SK-N-SH (cell line): ENCODE measurements around the gene WNT9B. TPM values are rescaled to one million over a fixed set of nuclear protein-coding genes. Genes with fewer than 3 reads are reported as not detected.

ENCODE experiments used
- CTCF ChIA-PET: fragments of 300-600, 350-600 bp; formaldehyde crosslinking; extraction: SDS; loops from one replicate; lab custom pipeline; 2021; lab: Yijun Ruan, JAX
- POLR2A ChIA-PET: fragments of 350-600 bp; sonication (Branson Sonifier 250); formaldehyde crosslinking; extraction: SDS; loops from one replicate; lab custom pipeline; 2020; ENCODE audit warnings: antibody characterized with exemption, inconsistent platforms; lab: Yijun Ruan, JAX
- DNase-seq: peaks from one replicate; pipeline ENCODE4 v3.0.0; 2012
- H2AFZ ChIP-seq: fragments of 200-600 bp; sonication (generic); 2 replicates; pipeline ENCODE4 v1.8.1; 2016; ENCODE audit warnings: antibody characterized with exemption, mild to moderate bottlenecking, low read depth
- H3F3A ChIP-seq: fragments of 200-600 bp; sonication (generic); replicated peaks from 2 replicates; pipeline ENCODE3; 2016; ENCODE audit warnings: antibody characterized with exemption, mild to moderate bottlenecking; ENCODE audit not compliant: insufficient read depth
- H3K27ac ChIP-seq, 2 experiments: fragments of 200-500 bp in 1 of 2; fragments of 200-600 bp in 1 of 2; sonication (Bioruptor generic) in 1 of 2; sonication (generic), shearing (Covaris generic) in 1 of 2; 2 replicates each; pipeline versions ENCODE4 v1.5.1 to v1.6.1; 2014 to 2016; ENCODE audit warnings: low read depth in 2 of 2, inconsistent platforms in 1 of 2, low read length in 1 of 2, mild to moderate bottlenecking in 1 of 2, mixed read lengths in 1 of 2
- H3K27me3 ChIP-seq: fragments of 200-600 bp; sonication (generic), shearing (Covaris generic); 2 replicates; pipeline ENCODE4 v1.6.1; 2016; ENCODE audit warnings: mixed run types; ENCODE audit not compliant: insufficient read depth
- H3K36me3 ChIP-seq, 2 experiments: fragments of 200-500 bp in 1 of 2; fragments of 200-600 bp in 1 of 2; sonication (Bioruptor generic) in 1 of 2; sonication (generic) in 1 of 2; replicated peaks in 1 of 2; 2 replicates each; pipeline versions ENCODE3 to v1.5.1; 2014 to 2016; ENCODE audit warnings: low read length in 1 of 2, mild to moderate bottlenecking in 1 of 2; ENCODE audit not compliant: insufficient read depth in 2 of 2, control insufficient read depth in 1 of 2
- H3K4me1 ChIP-seq, 2 experiments: fragments of 200-500 bp in 1 of 2; fragments of 200-600 bp in 1 of 2; sonication (Bioruptor generic) in 1 of 2; sonication (generic), shearing (Covaris generic) in 1 of 2; 2 replicates each; pipeline versions ENCODE4 v1.5.1 to v1.6.1; 2014 to 2016; ENCODE audit warnings: low read depth in 1 of 2, low read length in 1 of 2, mixed run types in 1 of 2; ENCODE audit not compliant: insufficient read depth in 2 of 2, control insufficient read depth in 1 of 2
- H3K4me2 ChIP-seq: fragments of 200-600 bp; sonication (generic), shearing (Covaris generic); 2 replicates; pipeline ENCODE4 v1.6.1; 2017; ENCODE audit warnings: mixed run types
- H3K4me3 ChIP-seq, 2 experiments: fragments of 200-500 bp in 1 of 2; fragments of 200-600 bp in 1 of 2; sonication (Bioruptor generic) in 1 of 2; sonication (generic), shearing (Covaris generic) in 1 of 2; 2 replicates each; pipeline versions ENCODE4 v1.5.1 to v1.8.1; 2014 to 2016; ENCODE audit warnings: low read depth in 2 of 2, inconsistent platforms in 1 of 2, low read length in 1 of 2, mild to moderate bottlenecking in 1 of 2, mixed read lengths in 1 of 2, moderate library complexity in 1 of 2
- H3K79me2 ChIP-seq: fragments of 200-600 bp; sonication (generic); 2 replicates; pipeline ENCODE4 v1.8.1; 2017; ENCODE audit warnings: mild to moderate bottlenecking; ENCODE audit not compliant: insufficient read depth
- H3K9ac ChIP-seq: fragments of 200-600 bp; sonication (generic); 2 replicates; pipeline ENCODE4 v1.6.1; 2017; ENCODE audit warnings: mixed run types
- H3K9me2 ChIP-seq: fragments of 200-600 bp; sonication (generic); 2 replicates; pipeline ENCODE4 v1.6.1; 2017; ENCODE audit warnings: mixed run types
- H3K9me3 ChIP-seq: fragments of 200-600 bp; sonication (generic); 2 replicates; pipeline ENCODE4 v1.6.1; 2017; ENCODE audit warnings: mixed run types, mild to moderate bottlenecking, moderate library complexity
- H4K20me1 ChIP-seq: fragments of 200-600 bp; sonication (generic); 2 replicates; pipeline ENCODE4 v1.6.1; 2017; ENCODE audit warnings: mild to moderate bottlenecking, mixed run types; ENCODE audit not compliant: insufficient read depth
- CHD2 ChIP-seq: fragments of 150-350 bp; IDR thresholded peaks from 2 replicates; pipeline ENCODE4 v1.6.1; 2018; ENCODE audit warnings: low read length; ENCODE audit not compliant: partially characterized antibody
- ELF1 ChIP-seq: IDR thresholded peaks from 2 replicates; pipeline ENCODE4 v1.4.0; 2012
- EP300 ChIP-seq, 2 experiments: IDR thresholded peaks; 2 replicates each; pipeline versions ENCODE4 v1.4.0 to v1.6.1; 2012; ENCODE audit warnings: borderline replicate concordance in 1 of 2, low read depth in 1 of 2, low read length in 1 of 2
- FOXJ3 ChIP-seq: sonication (generic); formaldehyde crosslinking; IDR thresholded peaks from 2 replicates; pipeline ENCODE4 v1.5.1; 2020; ENCODE audit warnings: mild to moderate bottlenecking, missing genetic modification reagents
- FOXM1 ChIP-seq: IDR thresholded peaks from 2 replicates; pipeline ENCODE4 v1.4.0; 2012; ENCODE audit warnings: low read depth, mild to moderate bottlenecking
- MEF2A ChIP-seq: IDR thresholded peaks from 2 replicates; pipeline ENCODE4 v1.4.0; 2012; ENCODE audit warnings: low read depth, borderline replicate concordance
- MXI1 ChIP-seq: IDR thresholded peaks from 2 replicates; pipeline ENCODE4 v1.6.1; 2012; ENCODE audit warnings: mild to moderate bottlenecking, low read depth, low read length, improper control_type of control experiment
- POLR2AphosphoS5 ChIP-seq: IDR thresholded peaks from 2 replicates; pipeline ENCODE4 v1.6.1; 2012; ENCODE audit warnings: low read depth, low read length
- RCOR1 ChIP-seq: fragments of 150-350 bp; IDR thresholded peaks from 2 replicates; pipeline ENCODE4 v1.6.1; 2017; ENCODE audit warnings: antibody characterized with exemption, low read length
- RFX5 ChIP-seq: IDR thresholded peaks from 2 replicates; pipeline ENCODE4 v1.6.1; 2012; ENCODE audit warnings: mild to moderate bottlenecking, improper control_type of control experiment, low read length
- RXRA ChIP-seq: IDR thresholded peaks from 2 replicates; pipeline ENCODE4 v1.4.0; 2012; ENCODE audit warnings: low read depth, mild to moderate bottlenecking, borderline replicate concordance
- SMC3 ChIP-seq: IDR thresholded peaks from 2 replicates; pipeline ENCODE4 v1.6.1; 2012; ENCODE audit warnings: low read depth, low read length, improper control_type of control experiment
- TAF1 ChIP-seq: IDR thresholded peaks from 2 replicates; pipeline ENCODE4 v1.6.1; 2012; ENCODE audit warnings: low read depth, mild to moderate bottlenecking, low read length, moderate library complexity, borderline replicate concordance
- WGBS: methylation state at CpG from one replicate; pipeline ENCODE4 v1.1.6; 2017; ENCODE audit warnings: low lambda C conversion rate; 5-methylcytosine and 5-hydroxymethylcytosine counted together
- polyA plus RNA-seq, 3 experiments: library from polyadenylated mRNA; depleted of rRNA; stranded (reverse); fragments of >200 nt; gene quantifications; 2 replicates each; pipeline ENCODE4 v1.2.3, GENCODE V29; 2012
- TF ChIP-seq, protein P1 (sequence below): IDR thresholded peaks from 2 replicates; pipeline ENCODE4 v1.4.0; 2012; ENCODE audit warnings: low read depth
- TF ChIP-seq, protein P2 (sequence below): fragments of 150-350 bp; IDR thresholded peaks from 2 replicates; pipeline ENCODE4 v1.6.1; 2016; ENCODE audit warnings: mild to moderate bottlenecking, low read depth, low read length
- TF ChIP-seq, protein P3 (sequence below): fragments of 150-350 bp; IDR thresholded peaks from 2 replicates; pipeline ENCODE4 v1.6.1; 2017; ENCODE audit warnings: antibody characterized with exemption, low read length, low read depth, borderline replicate concordance
- TF ChIP-seq, protein P4 (sequence below): IDR thresholded peaks from 2 replicates; pipeline ENCODE4; 2012
- TF ChIP-seq, protein P5 (sequence below): fragments of 200-600 bp; sonication (generic); IDR thresholded peaks from 2 replicates; pipeline ENCODE4 v1.6.1; 2017; ENCODE audit warnings: antibody characterized with exemption, mild to moderate bottlenecking, moderate library complexity
- TF ChIP-seq, protein P6 (sequence below): IDR thresholded peaks from 2 replicates; pipeline ENCODE4 v1.4.0; 2012; ENCODE audit warnings: low read depth, borderline replicate concordance

Gene WNT9B
- polyA plus RNA-seq, 1 of the 3 experiments (the other 2 are of a cell fraction) = not detected

DNA sequence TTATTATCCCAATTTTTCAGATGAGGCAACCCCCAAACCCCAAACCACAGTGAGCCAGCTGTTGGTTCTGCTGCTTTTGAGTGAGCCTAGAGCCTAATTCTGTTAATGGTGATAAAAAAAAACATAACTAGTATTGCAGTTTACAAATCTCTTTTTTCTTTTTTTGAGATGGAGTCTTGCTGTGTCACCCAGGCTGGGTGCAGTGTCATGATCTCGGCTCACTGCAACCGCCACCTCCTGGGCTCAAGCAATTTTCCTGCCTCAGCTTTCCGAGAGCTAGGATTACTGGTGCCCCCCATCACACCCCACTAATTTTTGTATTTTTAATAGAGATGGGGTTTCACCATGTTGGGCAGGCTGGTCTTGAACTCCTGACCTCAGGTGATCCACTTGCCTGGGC is 3.1 kb downstream of the WNT9B start (continued):
- TF ChIP-seq CHD2 (no peak), TAF1 (no peak), RFX5 (no peak), EP300 (IDR thresholded peaks at IDR 0.05; ENCODE audit: borderline replicate concordance in 1 of 2, low read depth in 1 of 2, low read length in 1 of 2) (no peak), MXI1 (no peak), FOXM1 (no peak)
- TF ChIP-seq, protein P1, sequence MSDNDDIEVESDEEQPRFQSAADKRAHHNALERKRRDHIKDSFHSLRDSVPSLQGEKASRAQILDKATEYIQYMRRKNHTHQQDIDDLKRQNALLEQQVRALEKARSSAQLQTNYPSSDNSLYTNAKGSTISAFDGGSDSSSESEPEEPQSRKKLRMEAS = no peak
- TF ChIP-seq, protein P2, sequence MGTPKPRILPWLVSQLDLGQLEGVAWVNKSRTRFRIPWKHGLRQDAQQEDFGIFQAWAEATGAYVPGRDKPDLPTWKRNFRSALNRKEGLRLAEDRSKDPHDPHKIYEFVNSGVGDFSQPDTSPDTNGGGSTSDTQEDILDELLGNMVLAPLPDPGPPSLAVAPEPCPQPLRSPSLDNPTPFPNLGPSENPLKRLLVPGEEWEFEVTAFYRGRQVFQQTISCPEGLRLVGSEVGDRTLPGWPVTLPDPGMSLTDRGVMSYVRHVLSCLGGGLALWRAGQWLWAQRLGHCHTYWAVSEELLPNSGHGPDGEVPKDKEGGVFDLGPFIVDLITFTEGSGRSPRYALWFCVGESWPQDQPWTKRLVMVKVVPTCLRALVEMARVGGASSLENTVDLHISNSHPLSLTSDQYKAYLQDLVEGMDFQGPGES = no peak
- TF ChIP-seq, protein P3, sequence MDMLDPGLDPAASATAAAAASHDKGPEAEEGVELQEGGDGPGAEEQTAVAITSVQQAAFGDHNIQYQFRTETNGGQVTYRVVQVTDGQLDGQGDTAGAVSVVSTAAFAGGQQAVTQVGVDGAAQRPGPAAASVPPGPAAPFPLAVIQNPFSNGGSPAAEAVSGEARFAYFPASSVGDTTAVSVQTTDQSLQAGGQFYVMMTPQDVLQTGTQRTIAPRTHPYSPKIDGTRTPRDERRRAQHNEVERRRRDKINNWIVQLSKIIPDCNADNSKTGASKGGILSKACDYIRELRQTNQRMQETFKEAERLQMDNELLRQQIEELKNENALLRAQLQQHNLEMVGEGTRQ = no peak
- TF ChIP-seq, protein P4, sequence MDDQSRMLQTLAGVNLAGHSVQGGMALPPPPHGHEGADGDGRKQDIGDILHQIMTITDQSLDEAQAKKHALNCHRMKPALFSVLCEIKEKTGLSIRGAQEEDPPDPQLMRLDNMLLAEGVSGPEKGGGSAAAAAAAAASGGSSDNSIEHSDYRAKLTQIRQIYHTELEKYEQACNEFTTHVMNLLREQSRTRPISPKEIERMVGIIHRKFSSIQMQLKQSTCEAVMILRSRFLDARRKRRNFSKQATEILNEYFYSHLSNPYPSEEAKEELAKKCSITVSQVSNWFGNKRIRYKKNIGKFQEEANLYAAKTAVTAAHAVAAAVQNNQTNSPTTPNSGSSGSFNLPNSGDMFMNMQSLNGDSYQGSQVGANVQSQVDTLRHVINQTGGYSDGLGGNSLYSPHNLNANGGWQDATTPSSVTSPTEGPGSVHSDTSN = no peak
- TF ChIP-seq, all 33 proteins: peak for 0

DNA sequence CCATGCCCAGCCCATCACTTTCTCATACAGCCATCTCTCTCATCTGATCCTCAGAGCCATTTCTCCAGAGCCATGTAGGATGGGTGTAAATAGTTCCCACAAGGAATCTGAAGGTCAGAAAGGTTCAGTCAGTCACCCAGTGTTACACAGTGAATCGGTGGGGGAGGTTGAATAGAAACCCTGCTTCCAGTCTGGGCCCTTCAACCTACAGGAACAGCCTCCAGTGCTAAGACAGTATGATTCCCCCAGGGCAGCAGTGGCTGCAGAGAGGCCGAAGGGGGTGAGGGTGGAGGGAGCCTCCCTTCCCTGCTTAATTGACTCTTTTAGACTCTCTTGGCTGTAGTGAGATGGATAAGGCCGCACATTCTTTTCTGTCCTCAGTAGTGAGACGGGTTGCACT is 3.6 kb downstream of the WNT9B start:
- no peak overlapping the region for H2AFZ ChIP-seq
- 73% methylated on average over 4 of the region's 4 CpGs for WGBS

DNA sequence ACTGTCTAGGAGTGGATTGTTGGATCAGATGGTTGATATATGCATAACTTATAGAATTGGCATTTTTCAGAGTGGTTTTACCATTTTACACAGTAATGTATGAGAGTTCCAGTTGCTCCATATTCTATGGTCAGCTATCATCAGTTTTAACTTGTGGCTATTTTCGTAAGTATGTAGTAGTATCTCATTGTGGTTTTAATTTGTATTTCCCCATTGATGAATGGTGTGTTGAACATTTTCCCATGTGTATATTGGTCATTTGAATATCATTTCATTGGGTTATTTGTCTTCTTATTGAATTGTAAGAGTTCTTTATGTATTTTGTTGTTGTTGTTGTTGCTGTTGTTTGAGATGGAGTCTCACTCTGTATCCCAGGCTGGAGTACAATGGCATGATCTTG is 6.2 kb downstream of the WNT9B start:
- no peaks in the 10 kb centered on the region for H3F3A ChIP-seq
- H3K9me3 ChIP-seq = no peaks in the 10 kb centered on the region
- no peaks in the 10 kb centered on the region for H4K20me1 ChIP-seq
- H3K27ac ChIP-seq = no peak overlapping the region
- no peaks in the 10 kb centered on the region for H3K79me2 ChIP-seq
- H3K4me1 ChIP-seq = no peaks in the 10 kb centered on the region
- no peaks in the 10 kb centered on the region for H3K36me3 ChIP-seq
- no peak overlapping the region for H3K4me2 ChIP-seq
- peaks cover 13% of the 10 kb centered on the region; the same call in 1 of the 2 replicates for H3K27me3 ChIP-seq
- ChIA-PET CTCF (interaction anchor here (0.8 to 1.2 kb wide), 3 partner anchors 15 to 84 kb away, joined by 3 to 5 read pairs (median 3); no protein-coding TSS in a partner anchor), POLR2A (no interaction called here)
- 88% methylated on average over 1 of the region's 1 CpG for WGBS
- H3K9me2 ChIP-seq = no peaks in the 10 kb centered on the region
- no peak overlapping the region for H2AFZ ChIP-seq
- H3K4me3 ChIP-seq = no peak overlapping the region
- DNase-seq = no peak
- H3K9ac ChIP-seq = no peak overlapping the region
- TF ChIP-seq MEF2A (no peak), FOXJ3 (CRISPR knock-in tag) (no peak), RCOR1 (no peak), SMC3 (no peak), RXRA (no peak), POLR2AphosphoS5 (no peak), ELF1 (no peak)
- TF ChIP-seq, protein P5, sequence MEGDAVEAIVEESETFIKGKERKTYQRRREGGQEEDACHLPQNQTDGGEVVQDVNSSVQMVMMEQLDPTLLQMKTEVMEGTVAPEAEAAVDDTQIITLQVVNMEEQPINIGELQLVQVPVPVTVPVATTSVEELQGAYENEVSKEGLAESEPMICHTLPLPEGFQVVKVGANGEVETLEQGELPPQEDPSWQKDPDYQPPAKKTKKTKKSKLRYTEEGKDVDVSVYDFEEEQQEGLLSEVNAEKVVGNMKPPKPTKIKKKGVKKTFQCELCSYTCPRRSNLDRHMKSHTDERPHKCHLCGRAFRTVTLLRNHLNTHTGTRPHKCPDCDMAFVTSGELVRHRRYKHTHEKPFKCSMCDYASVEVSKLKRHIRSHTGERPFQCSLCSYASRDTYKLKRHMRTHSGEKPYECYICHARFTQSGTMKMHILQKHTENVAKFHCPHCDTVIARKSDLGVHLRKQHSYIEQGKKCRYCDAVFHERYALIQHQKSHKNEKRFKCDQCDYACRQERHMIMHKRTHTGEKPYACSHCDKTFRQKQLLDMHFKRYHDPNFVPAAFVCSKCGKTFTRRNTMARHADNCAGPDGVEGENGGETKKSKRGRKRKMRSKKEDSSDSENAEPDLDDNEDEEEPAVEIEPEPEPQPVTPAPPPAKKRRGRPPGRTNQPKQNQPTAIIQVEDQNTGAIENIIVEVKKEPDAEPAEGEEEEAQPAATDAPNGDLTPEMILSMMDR = no peak
- TF ChIP-seq, protein P6, sequence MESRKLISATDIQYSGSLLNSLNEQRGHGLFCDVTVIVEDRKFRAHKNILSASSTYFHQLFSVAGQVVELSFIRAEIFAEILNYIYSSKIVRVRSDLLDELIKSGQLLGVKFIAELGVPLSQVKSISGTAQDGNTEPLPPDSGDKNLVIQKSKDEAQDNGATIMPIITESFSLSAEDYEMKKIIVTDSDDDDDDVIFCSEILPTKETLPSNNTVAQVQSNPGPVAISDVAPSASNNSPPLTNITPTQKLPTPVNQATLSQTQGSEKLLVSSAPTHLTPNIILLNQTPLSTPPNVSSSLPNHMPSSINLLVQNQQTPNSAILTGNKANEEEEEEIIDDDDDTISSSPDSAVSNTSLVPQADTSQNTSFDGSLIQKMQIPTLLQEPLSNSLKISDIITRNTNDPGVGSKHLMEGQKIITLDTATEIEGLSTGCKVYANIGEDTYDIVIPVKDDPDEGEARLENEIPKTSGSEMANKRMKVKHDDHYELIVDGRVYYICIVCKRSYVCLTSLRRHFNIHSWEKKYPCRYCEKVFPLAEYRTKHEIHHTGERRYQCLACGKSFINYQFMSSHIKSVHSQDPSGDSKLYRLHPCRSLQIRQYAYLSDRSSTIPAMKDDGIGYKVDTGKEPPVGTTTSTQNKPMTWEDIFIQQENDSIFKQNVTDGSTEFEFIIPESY = no peak

More for the DNA sequence above, 3.6 kb downstream of the WNT9B start:
- H3K9ac ChIP-seq = no peak overlapping the region
- H3K27me3 ChIP-seq = peaks cover 34% of the 10 kb centered on the region
- H3K4me1 ChIP-seq = peaks cover 0 to 11% of the 10 kb centered on the region in 2 experiments; a peak in 1 of 4 replicates
- no peaks in the 10 kb centered on the region for H3K79me2 ChIP-seq
- ChIA-PET CTCF (interaction anchor here (1.5 to 5.6 kb wide), 4 partner anchors 10 to 86 kb away, joined by 3 to 49 read pairs (median 18); no protein-coding TSS in a partner anchor), POLR2A (no interaction called here)
- H3K9me3 ChIP-seq = no peaks in the 10 kb centered on the region
- no peaks in the 10 kb centered on the region for H3K36me3 ChIP-seq
- H3K27ac ChIP-seq = no peak overlapping the region
- H3F3A ChIP-seq = no peaks in the 10 kb centered on the region
- no peak overlapping the region for H3K4me3 ChIP-seq
- DNase-seq = no peak
- TF ChIP-seq POLR2AphosphoS5 (no peak), SMC3 (no peak)
- no peaks in the 10 kb centered on the region for H4K20me1 ChIP-seq
- no peak overlapping the region for H3K4me2 ChIP-seq
- H3K9me2 ChIP-seq = no peaks in the 10 kb centered on the region
